ENCODE measurements around the gene HDDC2. TPM values are rescaled to one million over a fixed set of nuclear protein-coding genes. Genes with fewer than 3 reads are reported as not detected.
"Not testable (repeated sequence)": the region's sequence is repeated elsewhere in the genome, so short reads cannot be mapped to it uniquely, and the experiment has no call there.

Gene HDDC2
- total RNA-seq, 6 experiments from 2014 or later: 50.0 to 59.3 (median 57.8) TPM

GRCh38 chr6:125285353-125285752 lies 16.4 kb downstream of the HDDC2 start:
- H3K4me3 Mint-ChIP-seq: no peak overlapping the region; the same call in 1 of the 2 replicates
- no peak for DNase-seq
- no peak overlapping the region for H3K27ac Mint-ChIP-seq
- H3K9me3 Mint-ChIP-seq: peaks cover 17% of the 10 kb centered on the region
- no peaks in the 10 kb centered on the region for H3K27me3 Mint-ChIP-seq (ENCODE audit: insufficient read depth)
- H3K4me1 Mint-ChIP-seq (ENCODE audit: low read depth): peaks cover 7% of the 10 kb centered on the region
- peaks cover 86% of the 10 kb centered on the region for H3K36me3 Mint-ChIP-seq (ENCODE audit: low read depth)
- TF ChIP-seq, protein P1, sequence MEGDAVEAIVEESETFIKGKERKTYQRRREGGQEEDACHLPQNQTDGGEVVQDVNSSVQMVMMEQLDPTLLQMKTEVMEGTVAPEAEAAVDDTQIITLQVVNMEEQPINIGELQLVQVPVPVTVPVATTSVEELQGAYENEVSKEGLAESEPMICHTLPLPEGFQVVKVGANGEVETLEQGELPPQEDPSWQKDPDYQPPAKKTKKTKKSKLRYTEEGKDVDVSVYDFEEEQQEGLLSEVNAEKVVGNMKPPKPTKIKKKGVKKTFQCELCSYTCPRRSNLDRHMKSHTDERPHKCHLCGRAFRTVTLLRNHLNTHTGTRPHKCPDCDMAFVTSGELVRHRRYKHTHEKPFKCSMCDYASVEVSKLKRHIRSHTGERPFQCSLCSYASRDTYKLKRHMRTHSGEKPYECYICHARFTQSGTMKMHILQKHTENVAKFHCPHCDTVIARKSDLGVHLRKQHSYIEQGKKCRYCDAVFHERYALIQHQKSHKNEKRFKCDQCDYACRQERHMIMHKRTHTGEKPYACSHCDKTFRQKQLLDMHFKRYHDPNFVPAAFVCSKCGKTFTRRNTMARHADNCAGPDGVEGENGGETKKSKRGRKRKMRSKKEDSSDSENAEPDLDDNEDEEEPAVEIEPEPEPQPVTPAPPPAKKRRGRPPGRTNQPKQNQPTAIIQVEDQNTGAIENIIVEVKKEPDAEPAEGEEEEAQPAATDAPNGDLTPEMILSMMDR (IDR thresholded peaks at IDR 0.05): no peak

- Mint-ChIP-seq H3K9me3 (peaks cover 17% of the 10 kb centered on the region), H3K4me1 (ENCODE audit: low read depth) (peaks cover 19% of the 10 kb centered on the region), H3K36me3 (ENCODE audit: low read depth) (peaks cover 74% of the 10 kb centered on the region)
- DNase-seq; H3K27ac Mint-ChIP-seq; H3K4me3 Mint-ChIP-seq; H3K27me3 Mint-ChIP-seq (ENCODE audit: insufficient read depth): not testable (repeated sequence)
These were observed 19.3 kb downstream of the HDDC2 start for GRCh38 chr6:125282470-125282869.

GRCh38 chr6:125280370-125281035 lies 21.3 kb downstream of the HDDC2 start:
- not testable (repeated sequence) for DNase-seq; H3K4me3 Mint-ChIP-seq; H3K27me3 Mint-ChIP-seq (ENCODE audit: insufficient read depth); H3K27ac Mint-ChIP-seq
- H3K9me3 Mint-ChIP-seq: peaks cover 12% of the 10 kb centered on the region; the same call in 1 of the 2 replicates
- peaks cover 54% of the 10 kb centered on the region for H3K36me3 Mint-ChIP-seq (ENCODE audit: low read depth)
- peaks cover 12% of the 10 kb centered on the region for H3K4me1 Mint-ChIP-seq (ENCODE audit: low read depth)

DNA sequence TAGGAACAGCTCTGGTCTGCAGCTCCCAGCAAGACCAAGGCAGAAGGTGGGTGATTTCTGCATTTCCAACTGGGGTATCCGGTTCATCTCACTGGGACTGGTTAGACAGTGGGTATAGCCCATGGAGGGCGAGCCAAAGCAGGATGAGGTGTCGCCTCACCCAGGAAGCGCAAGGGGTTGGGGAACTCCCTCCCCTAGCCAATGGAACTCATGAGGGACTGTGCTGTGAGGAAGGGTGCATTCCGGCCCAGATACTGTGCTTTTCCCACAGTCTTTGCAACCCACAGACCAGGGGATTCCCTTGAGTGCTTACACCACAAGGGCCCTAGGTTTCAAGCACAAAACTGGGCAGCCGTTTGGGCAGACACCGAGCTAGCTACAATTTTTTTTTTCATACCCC lies 21.8 kb downstream of the HDDC2 start:
- no peak overlapping the region for H3K4me3 Mint-ChIP-seq
- H3K27me3 Mint-ChIP-seq (ENCODE audit: insufficient read depth): no peaks in the 10 kb centered on the region; the same call in 1 of the 2 replicates
- no peak for DNase-seq
- H3K36me3 Mint-ChIP-seq (ENCODE audit: low read depth): peaks cover 49% of the 10 kb centered on the region
- peaks cover 7% of the 10 kb centered on the region; the same call in 1 of the 2 replicates for H3K9me3 Mint-ChIP-seq
- H3K4me1 Mint-ChIP-seq (ENCODE audit: low read depth): peaks cover 12% of the 10 kb centered on the region
- TF ChIP-seq, protein P1 (IDR thresholded peaks at IDR 0.05): no peak
- no peak overlapping the region for H3K27ac Mint-ChIP-seq

DNA sequence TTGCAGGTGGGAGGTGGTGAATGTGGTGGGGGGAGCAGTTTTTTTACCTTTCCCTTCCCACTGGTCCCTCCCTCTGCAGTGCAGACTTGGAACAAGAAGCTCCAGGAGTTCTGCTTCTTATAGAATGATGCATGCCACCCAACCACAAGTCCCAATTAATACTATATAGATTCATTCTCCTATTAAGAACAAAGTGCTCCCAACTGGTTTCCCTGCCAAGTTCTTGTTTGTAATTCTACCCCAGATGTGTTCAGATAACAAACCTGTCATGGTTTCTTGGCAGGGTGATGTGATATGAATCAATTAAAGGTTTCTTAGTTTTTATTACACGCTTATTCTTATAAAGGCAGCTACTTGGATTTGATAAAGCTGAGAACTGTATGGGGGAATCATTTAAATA lies 23.9 kb downstream of the HDDC2 start:
- Mint-ChIP-seq H3K36me3 (ENCODE audit: low read depth) (peaks cover 31% of the 10 kb centered on the region), H3K9me3 (peaks cover 4% of the 10 kb centered on the region; the same call in 1 of the 2 replicates), H3K27ac (no peak overlapping the region), H3K4me1 (ENCODE audit: low read depth) (peaks cover 12% of the 10 kb centered on the region), H3K27me3 (ENCODE audit: insufficient read depth) (no peaks in the 10 kb centered on the region; the same call in 1 of the 2 replicates), H3K4me3 (no peak overlapping the region)
- DNase-seq: no peak
- TF ChIP-seq, protein P1 (IDR thresholded peaks at IDR 0.05): no peak

- Mint-ChIP-seq H3K4me3 (no peak overlapping the region), H3K9me3 (no peaks in the 10 kb centered on the region), H3K27me3 (ENCODE audit: insufficient read depth) (peaks cover 3% of the 10 kb centered on the region), H3K4me1 (ENCODE audit: low read depth) (peaks cover 12% of the 10 kb centered on the region), H3K36me3 (ENCODE audit: low read depth) (peaks cover 15% of the 10 kb centered on the region), H3K27ac (no peak overlapping the region)
- DNase-seq: no peak
- TF ChIP-seq, protein P1 (IDR thresholded peaks at IDR 0.05): no peak
These were observed 26.0 kb downstream of the HDDC2 start for GRCh38 chr6:125275779-125276178.

All from HFFc6 (cell line).